Fibroblast of skin of scalp (primary cell): ENCODE measurements around the gene KRT26.

Experiments
- DNase-seq: peaks from one replicate; pipeline ENCODE4 v3.0.0-alpha.2; 2013

The KRT26 gene

DNA sequence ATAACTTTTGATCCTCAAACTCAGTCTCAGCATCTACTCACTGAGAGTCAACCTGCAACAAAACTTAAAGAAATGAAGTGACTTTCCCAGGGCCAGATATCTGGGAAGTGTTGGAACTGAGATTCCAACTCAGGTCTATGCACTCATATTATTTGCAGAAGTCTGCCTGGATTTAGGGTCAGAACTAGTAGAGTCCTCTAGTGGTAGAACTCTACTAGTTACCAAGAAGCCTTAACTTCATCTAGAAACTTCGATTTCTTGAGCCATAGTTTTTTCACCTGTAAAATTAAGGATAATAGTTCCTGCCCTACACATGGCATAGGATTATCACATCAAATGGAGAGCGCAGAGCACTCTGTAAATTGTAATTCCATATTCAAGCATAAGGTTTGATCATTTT, 45.1 kb downstream of the KRT26 start:
- DNase-seq = no peak

DNA sequence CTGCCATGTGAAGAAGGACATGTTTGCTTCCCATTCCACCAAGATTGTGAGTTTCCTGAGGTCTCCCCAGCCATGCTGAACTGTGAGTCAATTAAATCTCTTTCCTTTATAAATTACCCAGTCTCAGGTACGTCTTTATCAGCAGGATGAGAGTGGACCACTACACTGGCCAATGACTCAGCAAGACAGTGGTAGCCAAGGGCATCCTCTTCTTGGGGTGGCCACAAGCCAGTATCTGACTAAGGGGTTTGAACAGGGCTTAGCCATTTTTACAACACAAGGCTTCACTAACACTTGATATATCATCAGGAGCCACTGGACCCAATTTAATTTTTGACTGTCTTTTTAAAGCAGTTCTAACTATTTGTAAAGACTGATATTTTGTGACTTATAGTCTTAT, 47.3 kb downstream of the KRT26 start:
- DNase-seq = no peak

DNA sequence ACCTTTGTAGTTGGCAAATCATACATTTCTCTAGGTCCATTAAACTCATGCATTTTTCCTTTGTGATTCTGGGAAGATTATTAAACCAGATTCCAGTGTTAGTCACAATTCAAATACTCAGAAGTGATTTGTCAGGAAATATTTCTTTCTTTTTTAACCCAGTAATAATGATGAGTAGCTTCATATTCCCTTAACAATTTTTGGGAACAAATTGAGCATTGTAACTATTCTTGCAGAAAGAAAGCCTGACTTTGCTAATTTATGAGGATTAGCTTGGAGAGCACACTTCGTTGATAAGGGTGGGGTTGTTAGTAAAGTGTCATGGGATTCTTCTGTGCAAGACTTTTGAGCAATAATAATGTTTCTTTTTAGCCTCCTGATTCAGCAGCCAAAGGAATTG, 49.8 kb downstream of the KRT26 start:
- DNase-seq = no peak

DNA sequence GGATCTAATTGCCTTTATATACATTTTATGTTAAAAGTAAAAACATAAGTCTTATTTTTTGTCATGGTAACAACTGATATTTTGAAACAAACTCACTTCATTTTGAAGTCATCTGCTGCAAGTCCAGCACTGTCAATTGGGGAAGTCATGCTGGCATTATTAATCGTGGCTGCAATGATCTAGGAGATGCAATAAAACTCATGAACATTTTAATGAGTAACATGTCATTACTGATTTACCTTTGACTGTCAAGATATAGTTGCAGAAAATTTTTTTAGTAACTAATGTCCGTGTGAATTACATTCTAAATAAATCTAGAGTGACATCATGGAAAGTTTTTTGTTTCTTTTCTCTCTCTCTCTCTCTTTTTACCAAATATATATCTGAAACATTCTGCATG, 51.1 kb downstream of the KRT26 start:
- DNase-seq = no peak

DNA sequence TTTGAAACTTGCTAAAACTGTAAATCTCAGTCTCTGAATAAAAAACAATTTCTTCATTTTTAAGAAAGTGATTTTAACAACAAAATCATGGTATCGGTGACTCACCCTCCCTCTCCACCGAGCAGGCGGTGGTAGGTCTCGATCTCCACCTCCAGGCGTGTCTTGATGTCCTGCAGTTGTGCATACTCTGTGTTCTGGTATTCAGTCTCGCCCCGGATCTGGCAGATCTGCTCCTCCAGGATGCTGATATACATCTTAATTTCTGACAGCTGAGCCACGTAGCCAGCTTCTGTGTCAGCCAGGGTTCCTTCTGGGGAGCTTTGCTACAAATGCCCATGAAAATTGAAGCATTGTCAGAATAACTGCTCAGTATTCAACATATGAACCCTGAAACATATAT, 53.1 kb downstream of the KRT26 start:
- DNase-seq = no peak

DNA sequence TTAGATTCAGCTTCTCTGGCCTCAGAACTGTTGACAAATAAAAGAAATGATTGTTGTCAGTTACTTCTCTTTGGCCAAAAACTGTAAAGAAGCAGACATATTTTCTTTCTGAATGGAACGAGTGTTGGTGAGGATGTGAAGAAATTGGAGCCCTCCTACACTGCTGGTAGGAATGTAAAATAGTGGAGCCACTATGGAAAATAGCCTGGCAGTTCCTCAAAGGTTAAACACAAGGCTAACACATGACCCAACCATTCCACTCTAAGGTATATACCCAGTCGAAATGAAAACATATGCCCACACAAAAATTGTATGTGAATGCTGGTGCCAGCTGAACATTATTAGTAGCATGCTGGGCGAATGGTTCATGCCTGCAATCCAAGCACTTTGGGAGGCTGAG, 54.2 kb downstream of the KRT26 start:
- no peak for DNase-seq
